ENCODE results near the gene TNRC6C.

- TF ChIP-seq CTCF (IDR thresholded peaks at IDR 0.05) (no peak), POLR2A (IDR thresholded peaks at IDR 0.05) (no peak)
Measured at GRCh38 chr17:78086740-78087139, 128.2 kb downstream of the TNRC6C start.
